Activated CD4-positive, alpha-beta T cell treated with anti-CD3 and anti-CD28 coated beads, Interleukin-2, Interleukin-6, amounts not matched to agents 100 ng/mL and 50 ng/mL, durations not matched to agents 16 hours and 8 hours (primary cell): Measurements from ENCODE around the gene NBR1.
"Not testable (repeated sequence)": the region's sequence is repeated elsewhere in the genome, so short reads cannot be mapped to it uniquely, and the experiment has no call there.

ENCODE experiments used
- DNase-seq: peaks from one replicate; pipeline ENCODE4 v3.0.0-alpha.2; 2020

Gene NBR1, protein sequence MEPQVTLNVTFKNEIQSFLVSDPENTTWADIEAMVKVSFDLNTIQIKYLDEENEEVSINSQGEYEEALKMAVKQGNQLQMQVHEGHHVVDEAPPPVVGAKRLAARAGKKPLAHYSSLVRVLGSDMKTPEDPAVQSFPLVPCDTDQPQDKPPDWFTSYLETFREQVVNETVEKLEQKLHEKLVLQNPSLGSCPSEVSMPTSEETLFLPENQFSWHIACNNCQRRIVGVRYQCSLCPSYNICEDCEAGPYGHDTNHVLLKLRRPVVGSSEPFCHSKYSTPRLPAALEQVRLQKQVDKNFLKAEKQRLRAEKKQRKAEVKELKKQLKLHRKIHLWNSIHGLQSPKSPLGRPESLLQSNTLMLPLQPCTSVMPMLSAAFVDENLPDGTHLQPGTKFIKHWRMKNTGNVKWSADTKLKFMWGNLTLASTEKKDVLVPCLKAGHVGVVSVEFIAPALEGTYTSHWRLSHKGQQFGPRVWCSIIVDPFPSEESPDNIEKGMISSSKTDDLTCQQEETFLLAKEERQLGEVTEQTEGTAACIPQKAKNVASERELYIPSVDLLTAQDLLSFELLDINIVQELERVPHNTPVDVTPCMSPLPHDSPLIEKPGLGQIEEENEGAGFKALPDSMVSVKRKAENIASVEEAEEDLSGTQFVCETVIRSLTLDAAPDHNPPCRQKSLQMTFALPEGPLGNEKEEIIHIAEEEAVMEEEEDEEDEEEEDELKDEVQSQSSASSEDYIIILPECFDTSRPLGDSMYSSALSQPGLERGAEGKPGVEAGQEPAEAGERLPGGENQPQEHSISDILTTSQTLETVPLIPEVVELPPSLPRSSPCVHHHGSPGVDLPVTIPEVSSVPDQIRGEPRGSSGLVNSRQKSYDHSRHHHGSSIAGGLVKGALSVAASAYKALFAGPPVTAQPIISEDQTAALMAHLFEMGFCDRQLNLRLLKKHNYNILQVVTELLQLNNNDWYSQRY

DNA sequence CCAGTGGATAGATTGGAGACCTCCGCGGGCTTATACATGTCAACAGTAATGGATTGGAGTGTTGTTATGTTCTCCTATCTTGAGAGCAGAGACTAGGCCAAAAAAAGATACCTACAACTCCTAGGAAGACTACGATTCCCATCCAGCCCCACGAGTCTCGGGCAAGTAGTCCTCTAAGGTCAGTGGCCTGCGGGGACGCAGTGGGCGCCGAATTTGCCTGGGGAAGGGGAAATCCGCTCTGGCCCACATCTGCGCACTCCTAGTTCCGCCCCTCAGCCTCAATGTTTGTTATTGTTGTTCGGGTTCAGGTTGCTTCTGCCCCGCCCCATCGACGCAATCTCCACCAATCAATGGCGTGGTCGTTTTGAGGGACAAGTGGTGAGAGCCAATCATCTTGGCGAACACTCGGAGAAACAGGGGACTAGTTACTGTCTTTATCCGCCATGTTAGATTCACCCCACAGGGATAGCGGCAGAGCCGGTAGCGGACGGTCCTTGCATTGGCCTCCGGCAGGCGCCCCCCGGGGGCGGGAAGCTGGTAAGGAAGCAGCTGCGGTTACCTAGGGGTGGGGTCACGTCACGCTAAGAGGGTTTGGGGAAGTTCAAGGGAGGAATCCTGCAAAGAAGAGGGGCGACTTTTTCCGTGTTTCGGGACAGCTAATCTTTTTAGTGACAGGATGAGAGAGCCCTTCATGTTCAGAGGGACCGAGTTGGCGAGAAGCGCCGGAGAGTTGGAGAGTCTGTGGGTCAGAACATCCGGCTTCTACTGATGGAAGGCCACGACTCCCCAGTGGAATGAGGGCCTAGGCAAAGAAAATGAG lies at the start of gene NBR1:
NBR1 (plus strand) TSS at position 449 of the 820 bp plus-strand sequence. CDS start 4,586 bp downstream, outside the sequence.
- peak; percentile 99 for DNase-seq

DNA sequence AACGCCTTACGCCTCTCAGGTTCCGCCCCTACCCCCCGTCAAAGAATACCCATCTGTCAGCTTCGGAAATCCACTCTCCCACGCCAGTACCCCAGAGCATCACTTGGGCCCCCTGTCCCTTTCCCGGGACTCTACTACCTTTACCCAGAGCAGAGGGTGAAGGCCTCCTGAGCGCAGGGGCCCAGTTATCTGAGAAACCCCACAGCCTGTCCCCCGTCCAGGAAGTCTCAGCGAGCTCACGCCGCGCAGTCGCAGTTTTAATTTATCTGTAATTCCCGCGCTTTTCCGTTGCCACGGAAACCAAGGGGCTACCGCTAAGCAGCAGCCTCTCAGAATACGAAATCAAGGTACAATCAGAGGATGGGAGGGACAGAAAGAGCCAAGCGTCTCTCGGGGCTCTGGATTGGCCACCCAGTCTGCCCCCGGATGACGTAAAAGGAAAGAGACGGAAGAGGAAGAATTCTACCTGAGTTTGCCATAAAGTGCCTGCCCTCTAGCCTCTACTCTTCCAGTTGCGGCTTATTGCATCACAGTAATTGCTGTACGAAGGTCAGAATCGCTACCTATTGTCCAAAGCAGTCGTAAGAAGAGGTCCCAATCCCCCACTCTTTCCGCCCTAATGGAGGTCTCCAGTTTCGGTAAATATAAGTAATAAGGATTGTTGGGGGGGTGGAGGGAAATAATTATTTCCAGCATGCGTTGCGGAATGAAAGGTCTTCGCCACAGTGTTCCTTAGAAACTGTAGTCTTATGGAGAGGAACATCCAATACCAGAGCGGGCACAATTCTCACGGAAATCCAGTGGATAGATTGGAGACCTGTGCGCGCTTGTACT lies 45.7 kb upstream of the NBR1 start, which contains the start of gene BRCA1:
BRCA1 (minus strand) TSS at position 232 of the 834 bp plus-strand sequence. CDS start 1,268 bp downstream, outside the sequence.
- DNase-seq: peak; percentile 98

DNA sequence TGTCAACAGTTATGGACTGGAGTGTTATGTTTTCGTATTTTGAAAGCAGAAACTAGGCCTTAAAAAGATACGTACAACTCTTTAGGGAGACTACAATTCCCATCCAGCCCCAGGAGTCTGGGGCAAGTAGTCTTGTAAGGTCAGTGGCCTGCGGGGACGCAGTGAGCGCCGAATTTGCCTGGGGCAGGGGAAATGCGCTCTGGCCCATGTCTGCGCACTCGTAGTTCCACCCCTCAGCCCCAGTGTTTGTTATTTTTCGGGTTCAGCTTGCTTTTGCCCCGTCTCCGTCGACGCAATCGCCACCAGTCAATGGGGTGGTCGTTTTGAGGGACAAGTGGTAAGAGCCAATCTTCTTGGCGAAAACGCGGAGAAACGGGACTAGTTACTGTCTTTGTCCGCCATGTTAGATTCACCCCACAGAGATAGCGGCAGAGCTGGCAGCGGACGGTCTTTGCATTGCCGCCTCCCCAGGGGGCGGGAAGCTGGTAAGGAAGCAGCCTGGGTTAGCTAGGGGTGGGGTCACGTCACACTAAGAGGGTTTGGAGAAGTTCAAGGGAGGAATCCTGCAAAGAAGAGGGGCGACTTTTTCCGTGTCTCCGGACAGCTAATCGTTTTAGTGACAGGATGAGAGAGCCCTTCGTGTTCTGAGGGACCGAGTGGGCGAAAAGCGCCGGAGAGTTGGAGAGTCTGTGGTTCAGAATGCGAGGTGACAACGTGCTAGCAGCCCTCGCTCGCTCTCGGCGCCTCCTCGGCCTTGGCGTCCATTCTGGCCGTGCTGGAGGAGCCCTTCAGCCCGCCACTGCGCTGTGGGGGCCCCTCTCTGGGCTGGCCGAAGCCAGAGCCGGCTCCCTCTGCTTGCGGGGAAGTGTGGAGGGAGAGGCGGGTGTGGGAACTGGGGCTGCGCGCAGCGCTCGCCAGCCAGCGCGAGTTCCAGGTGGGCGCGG lies 44.8 kb upstream of the NBR1 start:
- no peak for DNase-seq

DNA sequence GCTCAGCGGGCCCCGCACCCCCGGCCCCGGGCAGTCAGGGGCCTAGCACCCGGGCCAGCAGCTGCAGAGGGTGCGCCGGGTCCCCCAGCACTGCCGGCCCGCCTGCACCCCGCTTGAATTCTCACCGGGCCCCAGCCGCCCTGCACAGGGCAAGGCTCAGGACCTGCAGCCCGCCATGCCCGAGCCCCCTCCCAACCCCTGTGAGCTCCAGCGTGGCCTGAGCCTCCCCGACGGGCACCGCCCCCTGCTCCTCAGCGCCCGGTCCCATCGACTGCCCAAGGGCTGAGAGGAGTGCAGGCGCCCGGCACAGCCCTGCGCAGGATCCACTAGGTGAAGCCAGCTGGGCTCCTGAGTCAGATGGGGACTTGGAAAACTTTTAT lies 44.1 kb upstream of the NBR1 start:
- DNase-seq: no peak

DNA sequence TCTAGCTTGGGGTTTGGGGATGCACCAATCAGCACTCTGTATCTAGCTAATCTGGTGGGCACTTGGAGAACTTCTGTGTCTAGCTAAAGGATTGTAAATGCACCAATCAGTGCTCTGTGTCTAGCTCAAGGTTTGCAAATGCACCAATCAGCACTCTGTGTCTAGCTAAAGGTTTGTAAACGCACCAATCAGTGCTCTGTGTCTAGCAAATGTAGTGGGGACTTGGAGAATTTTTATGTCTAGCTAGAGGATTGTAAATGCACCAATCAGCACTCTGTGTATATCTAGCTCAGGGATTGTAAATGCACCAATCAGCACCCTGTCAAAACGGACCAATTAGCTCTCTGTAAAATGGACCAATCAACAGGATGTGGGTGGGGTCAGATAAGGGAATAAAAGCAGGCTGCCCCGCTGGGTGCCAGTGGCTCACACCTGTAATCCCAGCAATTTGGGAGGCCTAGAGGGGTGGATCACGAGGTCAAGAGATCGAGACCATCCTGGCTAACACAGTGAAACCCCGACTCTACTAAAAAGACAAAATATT lies 43.6 kb upstream of the NBR1 start:
- not testable (repeated sequence) for DNase-seq

DNA sequence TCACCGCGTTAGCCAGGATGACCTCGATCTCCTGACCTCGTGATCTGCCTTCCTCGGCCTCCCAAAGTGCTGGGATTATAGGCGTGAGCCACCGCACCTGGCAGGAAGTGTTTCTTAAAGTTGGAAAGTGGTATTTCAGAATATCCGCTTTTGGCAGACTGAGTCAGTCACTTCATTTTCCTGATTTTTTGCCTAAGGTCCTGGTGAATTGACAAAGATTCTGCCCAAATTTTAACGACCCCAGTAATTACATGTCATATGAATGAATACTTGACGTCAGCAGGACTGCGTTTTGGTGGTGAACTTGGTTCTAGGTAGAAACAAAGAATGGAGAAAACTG lies 41.4 kb upstream of the NBR1 start:
- no peak for DNase-seq

DNA sequence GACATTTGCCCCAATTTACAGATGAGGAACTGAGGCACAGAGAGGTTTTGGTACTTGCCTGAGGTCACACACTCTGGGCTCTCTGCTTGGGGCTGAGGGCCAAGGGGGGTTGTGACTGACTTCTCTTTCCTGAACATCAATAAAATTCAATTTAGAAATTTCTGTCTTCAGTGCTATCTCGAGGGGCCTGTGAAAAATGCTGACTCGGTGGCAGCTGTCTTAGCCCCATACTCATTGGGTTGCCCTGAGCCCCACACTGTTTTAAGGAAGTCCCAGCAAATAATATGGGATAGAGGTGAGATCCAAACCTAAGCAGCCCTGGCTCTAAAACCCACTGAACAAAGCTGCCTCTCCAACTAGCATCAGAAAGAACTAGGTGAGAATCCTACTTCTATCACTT lies 38.9 kb upstream of the NBR1 start:
- no peak for DNase-seq

DNA sequence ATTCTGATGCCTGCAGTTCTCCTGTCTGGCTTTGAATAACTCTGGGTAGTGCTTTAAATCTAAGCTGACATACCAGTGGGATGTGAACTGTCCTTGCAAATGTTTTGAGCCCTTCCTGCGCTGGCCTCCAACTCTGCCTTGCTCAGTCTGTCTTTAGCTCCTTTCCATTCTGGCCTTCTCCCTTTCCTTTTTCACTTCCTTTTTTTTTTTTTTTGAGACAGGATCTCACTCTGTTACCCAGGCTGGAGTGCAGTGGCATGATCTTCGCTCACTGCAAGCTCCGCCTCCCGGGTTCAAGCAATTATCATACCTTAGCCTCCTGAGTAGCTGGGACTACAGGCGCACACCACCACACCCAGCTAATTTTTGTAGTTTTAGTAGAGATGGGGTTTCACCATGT lies 37.6 kb upstream of the NBR1 start:
- not testable (repeated sequence) for DNase-seq

DNA sequence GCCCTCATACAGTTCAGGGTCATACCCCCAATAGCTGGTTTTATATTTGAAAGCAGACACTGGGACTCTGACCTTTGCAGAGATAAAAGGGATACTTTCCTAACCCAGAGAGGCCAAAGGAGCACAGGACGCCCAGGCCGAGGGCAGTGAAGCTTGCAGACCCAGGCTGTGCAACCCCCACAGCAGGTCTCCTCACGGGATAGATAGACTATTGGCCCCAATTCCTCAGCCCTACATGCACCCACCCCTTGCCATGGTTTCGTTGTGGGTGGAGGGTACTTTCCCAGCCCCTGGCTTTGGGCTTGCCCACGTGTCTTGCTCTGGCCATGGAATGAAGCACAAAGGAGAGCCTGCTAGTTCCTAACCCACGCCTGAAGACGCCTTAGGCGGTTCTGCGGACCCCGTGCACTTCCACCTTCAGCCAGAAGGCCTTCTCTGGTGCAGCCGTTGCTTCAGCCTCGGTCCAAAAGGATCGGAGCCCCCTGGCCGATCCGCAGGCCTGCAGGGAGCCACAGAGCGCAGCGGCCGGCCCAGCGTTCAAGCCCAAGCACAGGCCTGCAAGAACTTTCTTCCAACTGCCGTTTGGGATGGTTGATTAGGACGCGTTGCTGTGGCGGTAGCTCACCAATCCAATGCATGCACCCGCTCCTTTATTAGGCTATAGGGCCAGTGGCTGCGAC lies 36.1 kb upstream of the NBR1 start:
- no peak for DNase-seq

DNA sequence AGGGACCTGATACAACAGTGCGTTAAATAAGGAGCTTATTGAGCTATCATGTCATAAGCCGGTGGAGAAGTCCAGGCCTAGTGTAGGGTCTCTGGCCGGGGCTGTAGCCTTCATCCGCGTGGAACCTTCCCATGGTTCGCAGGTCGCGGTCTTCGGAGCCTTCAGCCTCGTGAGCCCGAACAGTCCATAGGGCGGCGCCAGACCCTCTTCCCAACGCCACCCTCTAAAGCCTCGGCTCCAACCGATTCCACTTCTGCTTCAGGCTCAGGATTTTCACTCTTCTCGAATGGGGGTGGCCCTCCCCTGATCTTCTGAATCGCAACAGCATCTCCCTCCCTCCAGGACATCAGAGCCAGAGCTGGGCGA lies 35.6 kb upstream of the NBR1 start:
- DNase-seq: no peak

DNA sequence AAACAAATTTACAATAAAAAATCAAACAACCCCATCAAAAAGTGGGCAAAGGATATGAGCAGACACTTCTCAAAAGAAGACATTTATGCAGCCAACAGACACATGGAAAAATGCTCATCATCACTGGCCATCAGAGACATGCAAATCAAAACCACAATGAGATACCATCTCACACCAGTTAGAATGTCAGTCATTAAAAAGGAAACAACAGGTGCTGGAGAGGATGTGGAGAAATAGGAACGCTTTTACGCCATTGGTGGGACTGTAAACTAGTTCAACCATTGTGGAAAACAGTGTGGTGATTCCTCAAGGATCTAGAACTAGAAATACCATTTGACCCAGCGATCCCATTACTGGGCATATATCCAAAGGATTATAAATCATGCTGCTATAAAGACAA lies 34.4 kb upstream of the NBR1 start:
- peak; percentile 5 for DNase-seq

DNA sequence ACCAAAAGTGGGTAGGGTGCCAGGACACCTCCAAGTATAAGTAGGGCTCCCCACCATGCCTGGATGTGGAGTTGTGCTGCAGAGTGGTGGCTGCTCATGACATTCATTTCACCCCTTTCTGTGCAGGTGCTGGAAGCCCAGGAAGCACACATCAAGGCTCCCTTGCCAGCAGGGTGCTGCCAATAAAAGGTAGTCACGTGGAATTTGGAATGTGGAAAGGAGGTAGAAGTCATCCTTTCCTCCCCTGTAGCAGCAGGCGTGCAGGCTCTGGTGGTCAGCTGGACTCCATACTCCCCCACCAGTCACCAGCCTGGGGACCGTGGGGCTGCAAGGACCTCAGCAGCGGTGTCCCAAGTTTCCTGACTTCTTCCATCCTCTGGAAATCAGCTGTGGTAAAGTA lies 32.5 kb upstream of the NBR1 start:
- not testable (repeated sequence) for DNase-seq

DNA sequence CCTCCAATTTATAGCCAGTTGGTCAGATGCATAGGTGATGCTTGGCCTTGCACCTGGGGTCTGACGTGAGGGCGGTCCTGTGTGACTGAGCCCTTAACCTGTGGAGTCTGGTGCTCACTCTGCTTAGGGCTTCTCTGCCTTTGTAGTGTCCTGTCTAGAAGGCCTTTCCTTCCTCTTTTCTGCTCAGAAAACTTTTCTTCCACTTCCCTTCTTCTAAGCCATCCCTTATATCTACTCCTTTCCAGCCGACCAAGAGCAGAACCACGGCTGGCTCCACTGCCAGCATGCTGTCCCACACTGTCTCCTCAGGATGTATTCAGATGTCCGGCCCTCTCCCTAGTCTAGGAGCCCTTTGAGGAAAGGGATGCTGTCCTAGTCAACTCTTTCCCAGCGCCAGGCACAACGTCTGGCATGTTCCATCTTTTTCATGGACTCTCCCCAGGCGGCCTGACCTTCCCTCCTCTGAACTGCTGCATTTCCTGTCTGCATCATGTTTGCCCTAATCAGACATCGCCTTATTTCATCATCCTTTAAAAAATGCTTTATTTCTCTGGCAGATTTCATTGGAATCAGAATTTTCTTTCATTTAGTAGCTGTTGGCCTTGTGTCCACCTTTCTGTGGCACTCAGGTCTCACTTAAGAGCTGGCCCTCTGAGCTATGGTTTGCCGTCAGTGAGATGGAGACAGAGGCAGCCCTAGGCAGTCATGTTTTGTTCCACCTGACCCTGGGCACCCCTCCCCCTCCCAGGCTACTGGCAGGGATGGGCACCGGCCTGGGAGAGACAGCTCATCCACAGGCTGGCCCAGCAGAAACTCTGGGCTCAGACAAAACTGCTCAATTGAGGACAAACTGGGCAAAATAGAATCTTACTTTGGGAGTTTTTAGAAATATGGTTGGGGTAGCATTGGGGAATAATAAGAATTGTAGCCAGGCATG lies 30.4 kb upstream of the NBR1 start:
- DNase-seq: no peak

DNA sequence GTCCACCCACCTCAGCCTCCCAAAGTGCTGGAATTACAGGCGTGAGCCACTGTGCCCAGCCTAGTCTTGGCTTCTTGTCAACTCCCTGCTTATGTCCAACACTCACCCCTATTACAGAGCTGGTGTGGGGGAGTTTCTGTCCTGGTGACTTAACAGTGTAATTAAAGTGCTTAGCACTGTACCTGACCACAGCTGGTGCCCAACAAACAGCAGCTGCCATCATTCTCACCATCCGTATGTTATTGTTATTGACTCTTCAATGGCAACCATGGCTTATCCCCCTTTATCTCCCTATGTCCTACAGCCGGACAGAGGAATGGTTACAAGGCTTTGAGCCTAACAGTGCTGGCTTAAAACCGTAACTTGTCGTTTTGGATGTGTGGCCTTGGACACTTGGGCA lies 28.9 kb upstream of the NBR1 start:
- DNase-seq: no peak

DNA sequence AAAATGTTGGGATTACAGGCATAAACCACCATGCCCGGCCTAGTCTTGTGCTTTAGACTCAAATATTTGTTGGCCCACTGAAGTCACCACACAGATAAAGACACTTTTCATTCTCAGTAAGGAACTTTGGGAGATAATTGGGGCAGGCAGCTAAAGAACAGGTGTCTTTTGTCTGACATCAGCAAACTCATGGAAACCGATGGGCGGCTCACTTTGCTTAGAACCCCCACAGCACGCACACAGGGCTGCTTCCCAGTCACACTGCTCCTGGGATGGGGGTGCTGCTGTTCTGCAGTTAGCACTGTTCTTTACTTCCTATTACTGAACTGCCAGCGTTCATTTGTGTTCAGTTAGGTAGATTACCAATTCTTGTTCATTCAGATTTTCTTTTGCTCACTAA lies 27.8 kb upstream of the NBR1 start:
- DNase-seq: no peak

DNA sequence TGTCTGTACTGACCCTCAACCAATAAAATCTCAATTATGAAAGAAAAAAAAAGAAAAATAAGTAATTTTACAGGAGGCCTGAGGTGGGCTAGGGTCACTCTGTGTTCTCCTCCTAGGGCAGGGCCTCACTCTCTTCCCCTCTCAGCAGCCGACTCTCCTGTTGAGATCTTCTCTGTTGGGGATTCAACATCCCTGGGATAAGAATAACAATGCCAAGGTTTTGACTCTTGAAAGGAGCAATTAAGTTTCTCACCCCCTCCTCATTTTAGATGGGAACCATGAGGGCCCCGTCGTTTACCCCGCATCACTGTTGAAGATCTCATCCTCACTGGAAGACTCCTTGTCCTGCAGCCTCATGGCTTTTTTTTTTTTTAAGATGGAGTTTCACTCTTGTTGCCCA lies 24.4 kb upstream of the NBR1 start:
- DNase-seq: no peak

DNA sequence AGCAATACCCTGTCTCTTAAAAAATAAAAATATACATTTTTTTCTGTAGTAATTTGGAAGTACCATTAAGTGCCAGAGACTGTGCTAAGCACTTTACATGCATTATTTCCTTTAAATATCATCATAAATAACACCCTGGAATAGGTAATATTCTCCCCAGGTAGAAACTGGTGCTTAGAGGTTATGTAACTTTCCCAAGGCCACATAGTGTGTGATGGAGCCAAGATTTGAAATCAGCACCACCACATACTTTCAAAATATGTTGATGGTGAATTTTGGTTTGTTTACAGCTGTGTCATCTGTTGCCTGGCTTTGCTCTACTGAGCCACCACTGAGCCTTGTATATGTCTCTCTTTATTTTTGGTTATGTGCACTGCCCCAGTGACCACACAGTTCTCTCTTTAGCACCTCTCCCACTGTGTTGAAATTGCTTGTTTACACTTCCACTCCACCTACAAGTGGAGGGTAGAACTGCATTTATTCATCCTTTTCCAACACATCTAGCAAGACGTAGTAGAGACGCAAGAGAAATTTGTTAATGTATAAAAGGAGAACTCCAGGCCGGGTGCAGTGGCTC lies 19.0 kb upstream of the NBR1 start:
- no peak for DNase-seq

DNA sequence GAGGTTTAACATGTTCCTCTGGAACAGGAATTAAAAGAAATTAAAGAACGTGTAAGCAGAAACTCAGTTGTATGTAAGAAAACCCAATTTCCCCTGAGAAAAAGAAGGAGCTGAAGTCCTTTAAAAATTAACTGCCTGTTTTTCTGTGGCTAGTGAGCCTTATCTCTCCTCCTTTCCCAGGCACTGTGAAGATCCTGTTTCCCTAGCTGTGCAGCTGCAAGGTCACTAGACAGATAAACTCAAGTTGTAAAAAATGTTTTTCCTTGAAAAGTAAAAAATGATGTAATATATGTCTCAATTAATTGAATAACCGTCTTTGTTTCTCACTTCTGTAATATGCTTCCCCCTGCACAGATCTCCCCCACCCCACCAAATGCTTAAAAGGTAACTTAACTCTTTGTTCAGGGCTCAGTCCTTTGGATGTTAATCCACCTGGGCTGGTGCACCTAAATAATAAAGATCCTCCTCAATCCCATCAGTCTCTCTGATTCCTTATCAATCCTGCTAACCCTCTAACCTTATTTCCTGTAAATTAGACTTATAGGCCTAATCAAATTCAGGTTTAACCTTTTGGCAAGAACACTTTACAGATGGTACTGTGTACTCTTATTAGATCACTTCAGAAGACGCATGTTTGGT lies 17.7 kb upstream of the NBR1 start:
- DNase-seq: not testable (repeated sequence)
